Natural killer cell treated with Interleukin-12 subunit alpha and Interleukin-12 subunit beta and Interleukin-15 and Interleukin-18, amount 100 ng/mL, for 72 hours (primary cell): Measurements from ENCODE around the gene CFAP97D2. TPM values are rescaled to one million over a fixed set of nuclear protein-coding genes. Genes with fewer than 3 reads are reported as not detected.

Source experiments
- total RNA-seq, 2 donors: library from RNA; stranded (reverse); gene quantifications; one replicate each; pipeline ENCODE4 v1.2.3, GENCODE V29; 2022

CFAP97D2 gene
- total RNA-seq, 2 donors from 2014 or later: not detected

Other genes starting within 250 kb of the CFAP97D2 start
- gene C13orf46, start 205.2 kb upstream of the CFAP97D2 start, total RNA-seq: 1 to 10 TPM in 1 of 2 donors, under 1 TPM in 1; 0.64 to 1.4 TPM
- gene RASA3, start 46.6 kb upstream of the CFAP97D2 start, total RNA-seq: 10 to 100 TPM in 1 of 2 donors, 1 to 10 TPM in 1; 6.9 to 11.7 TPM
- 10 to 100 TPM; 60.5 to 88.0 TPM for gene CDC16, start 55.6 kb downstream of the CFAP97D2 start, total RNA-seq
- gene UPF3A, start 102.3 kb downstream of the CFAP97D2 start, total RNA-seq: 10 to 100 TPM; 30.8 to 44.3 TPM
- 10 to 100 TPM; 17.5 to 24.4 TPM for gene CHAMP1, start 135.2 kb downstream of the CFAP97D2 start, total RNA-seq